Right lobe of liver (tissue), 4 donors: ENCODE results near the gene MAML3.

ENCODE experiments used
- CTCF ChIP-seq, 4 donors: fragments of 200-600 bp in 3 of 4; fragments of 450-650 bp in 1 of 4; IDR thresholded peaks; one replicate each; pipeline versions ENCODE4 v1.5.1 to v1.8.0; 2016 to 2022; ENCODE audit warnings: antibody characterized with exemption in 4 of 4, mild to moderate bottlenecking in 2 of 4
- POLR2A ChIP-seq: fragments of 450-650 bp; IDR thresholded peaks from one replicate; pipeline ENCODE4 v1.6.1; 2017; ENCODE audit warnings: antibody characterized with exemption, mild to moderate bottlenecking
- donor health status: DM: no; HTN: no; CAD: no.
- donor health status: DM: no; HTN: no; CAD: no.
- donor health status: DM: no; HTN: yes; CAD: no.

- TF ChIP-seq CTCF (IDR thresholded peaks at IDR 0.05), result no peak
- no peak for TF ChIP-seq POLR2A
Measured at GRCh38 chr4:140108713-140109230, 45.2 kb downstream of the MAML3 start.
